Measurements from ENCODE around the gene CDCA7.

DNA sequence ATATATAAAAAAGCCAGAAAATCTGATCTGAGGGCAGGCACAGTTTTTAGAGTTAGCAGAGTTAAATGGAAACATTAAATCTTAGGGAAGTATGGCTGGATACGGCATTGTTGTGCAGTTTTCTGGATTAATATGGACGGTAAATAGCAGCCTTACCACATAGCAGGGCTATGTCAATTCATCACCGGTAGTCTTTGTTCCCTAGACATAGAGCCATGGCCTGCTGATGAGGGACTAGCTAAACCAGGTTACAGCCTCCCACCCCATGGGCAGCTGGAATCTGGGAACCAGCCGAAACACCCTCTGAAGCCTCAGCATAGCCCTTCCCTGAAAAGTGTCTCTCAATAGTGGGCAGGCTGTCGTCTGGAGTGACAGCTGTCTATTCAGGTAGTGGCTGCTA is 32.4 kb downstream of the CDCA7 start:
- TF ChIP-seq, protein P1, sequence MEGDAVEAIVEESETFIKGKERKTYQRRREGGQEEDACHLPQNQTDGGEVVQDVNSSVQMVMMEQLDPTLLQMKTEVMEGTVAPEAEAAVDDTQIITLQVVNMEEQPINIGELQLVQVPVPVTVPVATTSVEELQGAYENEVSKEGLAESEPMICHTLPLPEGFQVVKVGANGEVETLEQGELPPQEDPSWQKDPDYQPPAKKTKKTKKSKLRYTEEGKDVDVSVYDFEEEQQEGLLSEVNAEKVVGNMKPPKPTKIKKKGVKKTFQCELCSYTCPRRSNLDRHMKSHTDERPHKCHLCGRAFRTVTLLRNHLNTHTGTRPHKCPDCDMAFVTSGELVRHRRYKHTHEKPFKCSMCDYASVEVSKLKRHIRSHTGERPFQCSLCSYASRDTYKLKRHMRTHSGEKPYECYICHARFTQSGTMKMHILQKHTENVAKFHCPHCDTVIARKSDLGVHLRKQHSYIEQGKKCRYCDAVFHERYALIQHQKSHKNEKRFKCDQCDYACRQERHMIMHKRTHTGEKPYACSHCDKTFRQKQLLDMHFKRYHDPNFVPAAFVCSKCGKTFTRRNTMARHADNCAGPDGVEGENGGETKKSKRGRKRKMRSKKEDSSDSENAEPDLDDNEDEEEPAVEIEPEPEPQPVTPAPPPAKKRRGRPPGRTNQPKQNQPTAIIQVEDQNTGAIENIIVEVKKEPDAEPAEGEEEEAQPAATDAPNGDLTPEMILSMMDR (IDR thresholded peaks at IDR 0.05) = no peak
- TF ChIP-seq POLR2A (IDR thresholded peaks at IDR 0.05) = no peak
